ENCODE measurements around the gene MUC12. TPM values are rescaled to one million over a fixed set of nuclear protein-coding genes. Genes with fewer than 3 reads are reported as not detected.

MUC12 gene
- total and polyA plus RNA-seq, 4 donors: 0.16 TPM; not detected in 3

GRCh38 chr7:100965045-100965722 is 4.2 kb upstream of the MUC12 start:
- TF ChIP-seq RAD21 (IDR thresholded peaks at IDR 0.05) (no peak), FOXA1 (IDR thresholded peaks at IDR 0.05) (no peak), YY1 (IDR thresholded peaks at IDR 0.05) (no peak), HNF4A (conservative IDR thresholded peaks at IDR 0.05) (no peak), CTCF (IDR thresholded peaks at IDR 0.05; ENCODE audit: low read depth, low read length, missing input control) (no peak), HNF4G (IDR thresholded peaks at IDR 0.05) (no peak), JUND (IDR thresholded peaks at IDR 0.05) (no peak), RXRA (IDR thresholded peaks at IDR 0.05) (no peak), REST (IDR thresholded peaks at IDR 0.05) (no peak), EGR1 (IDR thresholded peaks at IDR 0.05; ENCODE audit: low read depth in 2 of 2) (no peak), FOXA2 (IDR thresholded peaks at IDR 0.05) (no peak), SP1 (IDR thresholded peaks at IDR 0.05) (no peak), NR2F2 (IDR thresholded peaks at IDR 0.05) (no peak), GABPA (IDR thresholded peaks at IDR 0.05 in 1 of 2, conservative IDR thresholded peaks at IDR 0.05 in 1 of 2) (no peak), MAX (IDR thresholded peaks at IDR 0.05) (no peak)
- TF ChIP-seq, protein P1, sequence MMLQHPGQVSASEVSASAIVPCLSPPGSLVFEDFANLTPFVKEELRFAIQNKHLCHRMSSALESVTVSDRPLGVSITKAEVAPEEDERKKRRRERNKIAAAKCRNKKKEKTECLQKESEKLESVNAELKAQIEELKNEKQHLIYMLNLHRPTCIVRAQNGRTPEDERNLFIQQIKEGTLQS (IDR thresholded peaks at IDR 0.05): no peak
- TF ChIP-seq, protein P2, sequence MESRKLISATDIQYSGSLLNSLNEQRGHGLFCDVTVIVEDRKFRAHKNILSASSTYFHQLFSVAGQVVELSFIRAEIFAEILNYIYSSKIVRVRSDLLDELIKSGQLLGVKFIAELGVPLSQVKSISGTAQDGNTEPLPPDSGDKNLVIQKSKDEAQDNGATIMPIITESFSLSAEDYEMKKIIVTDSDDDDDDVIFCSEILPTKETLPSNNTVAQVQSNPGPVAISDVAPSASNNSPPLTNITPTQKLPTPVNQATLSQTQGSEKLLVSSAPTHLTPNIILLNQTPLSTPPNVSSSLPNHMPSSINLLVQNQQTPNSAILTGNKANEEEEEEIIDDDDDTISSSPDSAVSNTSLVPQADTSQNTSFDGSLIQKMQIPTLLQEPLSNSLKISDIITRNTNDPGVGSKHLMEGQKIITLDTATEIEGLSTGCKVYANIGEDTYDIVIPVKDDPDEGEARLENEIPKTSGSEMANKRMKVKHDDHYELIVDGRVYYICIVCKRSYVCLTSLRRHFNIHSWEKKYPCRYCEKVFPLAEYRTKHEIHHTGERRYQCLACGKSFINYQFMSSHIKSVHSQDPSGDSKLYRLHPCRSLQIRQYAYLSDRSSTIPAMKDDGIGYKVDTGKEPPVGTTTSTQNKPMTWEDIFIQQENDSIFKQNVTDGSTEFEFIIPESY (IDR thresholded peaks at IDR 0.05): no peak
- Histone ChIP-seq H3K27me3 (ENCODE audit: control insufficient read depth in 4 of 4, insufficient read depth in 4 of 4, low read length in 3 of 4) (peaks cover 2 to 14% (median 3%) of the 10 kb centered on the region in 4 donors), H3K4me1 (ENCODE audit: control insufficient read depth in 4 of 4, insufficient read depth in 4 of 4, low read length in 3 of 4) (peaks cover 2 to 9% (median 6%) of the 10 kb centered on the region in 4 donors), H3K36me3 (ENCODE audit: control insufficient read depth in 4 of 4, insufficient read depth in 3 of 4, low read depth in 1 of 4, low read length in 3 of 4) (peaks cover 0 to 2% (median 0%) of the 10 kb centered on the region in 4 donors), H3K27ac (ENCODE audit: low read depth in 1 of 2, low read length in 2 of 2) (no peak overlapping the region), H3K9me3 (ENCODE audit: control insufficient read depth in 4 of 4, low read length in 3 of 4) (no peaks in the 10 kb centered on the region), H3K4me3 (ENCODE audit: low read depth in 1 of 3, low read length in 3 of 3) (peak overlapping the region in 1 of 3 donors; percentile 36), H3K9ac (ENCODE audit: low read depth in 1 of 2, low read length in 2 of 2) (no peak overlapping the region)
- 52% methylated on average over 25 of the region's 25 CpGs for WGBS
- DNase-seq (ENCODE audit: low spot score): no peak

Data from liver (tissue), 9 donors.